ENCODE measurements around the gene SDR9C7.
"Not testable (repeated sequence)": the region's sequence is repeated elsewhere in the genome, so short reads cannot be mapped to it uniquely, and the experiment has no call there.

The SDR9C7 gene

DNA sequence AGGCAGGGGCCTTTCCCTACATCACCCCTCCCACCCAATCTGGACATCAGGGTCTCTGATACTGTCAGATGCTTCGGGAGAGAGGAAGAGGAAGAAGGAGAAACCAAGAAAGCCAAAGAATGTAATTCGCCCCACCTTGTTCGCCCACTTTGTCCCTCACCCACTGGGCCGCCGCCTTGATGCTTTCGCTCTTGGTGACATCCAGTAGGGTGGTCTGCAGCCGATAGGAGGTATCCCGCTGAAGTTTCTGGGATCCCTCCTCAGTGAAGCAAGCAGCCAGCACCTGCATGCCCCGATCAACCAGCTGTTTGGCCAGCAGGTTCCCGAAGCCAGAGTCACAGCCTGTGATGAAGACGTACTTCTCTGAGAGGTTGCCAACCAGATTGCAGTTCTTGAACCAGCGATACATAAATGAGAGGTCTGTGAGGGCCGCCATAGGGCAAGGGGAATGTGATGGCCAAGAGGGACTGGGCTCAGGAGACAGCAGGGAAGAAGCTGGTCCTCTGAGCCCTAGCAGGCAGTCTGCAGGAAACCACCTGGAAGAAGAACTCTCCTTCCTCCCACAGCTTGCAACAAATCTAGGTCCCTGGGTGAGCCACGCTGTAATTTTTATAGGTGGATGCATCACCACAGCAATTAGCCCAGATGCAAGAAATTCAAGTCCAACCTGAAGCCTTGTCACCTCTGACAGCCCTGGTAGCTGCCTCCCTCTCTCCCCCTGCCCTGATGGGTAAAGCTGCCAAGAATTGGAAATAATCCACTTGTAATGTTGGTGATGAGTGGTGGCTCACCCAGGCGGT is at the start of gene SDR9C7:
SDR9C7 (minus strand) TSS at position 583 of the 800 bp plus-strand sequence; CDS start at position 436, 147 bp downstream.
- Histone ChIP-seq H3K9me3 (ENCODE audit: control insufficient read depth, insufficient read depth, low read length) (no peaks in the 10 kb centered on the region), H3K9ac (ENCODE audit: low read depth, low read length) (no peak within 1 kb of the TSS), H3K4me1 (ENCODE audit: control insufficient read depth, insufficient read depth, low read length) (peaks cover 9% of the 10 kb centered on the region), H3K27me3 (ENCODE audit: control insufficient read depth, insufficient read depth, low read length) (no peaks in the 10 kb centered on the region), H3K36me3 (ENCODE audit: control insufficient read depth, insufficient read depth, low read length) (no peaks in the 10 kb centered on the region), H3K4me3 (ENCODE audit: low read depth, low read length) (no peak within 1 kb of the TSS)

DNA sequence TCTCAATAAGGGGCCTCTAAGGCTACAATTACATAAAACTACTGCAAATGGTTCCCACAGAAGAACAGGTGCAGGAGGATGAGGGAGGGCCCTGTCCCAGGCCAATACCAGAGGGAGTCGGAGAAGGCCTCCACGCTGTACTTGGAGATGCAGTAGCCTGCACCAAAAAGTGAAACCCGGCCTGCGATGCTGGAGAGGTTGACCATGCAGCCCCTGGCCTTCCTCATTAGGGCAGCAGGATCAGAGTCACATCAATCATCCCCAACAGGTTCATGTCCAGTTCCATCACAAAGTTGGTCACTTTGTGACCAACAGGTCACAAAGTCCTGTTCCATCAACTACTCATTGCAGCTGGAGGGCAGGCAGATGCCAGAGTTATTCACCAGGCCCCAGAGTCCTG is 49.2 kb upstream of the SDR9C7 start:
- Histone ChIP-seq H3K4me1 (ENCODE audit: control insufficient read depth, insufficient read depth, low read length) (peaks cover 6% of the 10 kb centered on the region), H3K27me3 (ENCODE audit: control insufficient read depth, insufficient read depth, low read length) (no peaks in the 10 kb centered on the region), H3K9me3 (ENCODE audit: control insufficient read depth, insufficient read depth, low read length) (no peaks in the 10 kb centered on the region), H3K9ac (ENCODE audit: low read depth, low read length) (no peak overlapping the region), H3K36me3 (ENCODE audit: control insufficient read depth, insufficient read depth, low read length) (no peaks in the 10 kb centered on the region), H3K4me3 (ENCODE audit: low read depth, low read length) (no peak overlapping the region)

DNA sequence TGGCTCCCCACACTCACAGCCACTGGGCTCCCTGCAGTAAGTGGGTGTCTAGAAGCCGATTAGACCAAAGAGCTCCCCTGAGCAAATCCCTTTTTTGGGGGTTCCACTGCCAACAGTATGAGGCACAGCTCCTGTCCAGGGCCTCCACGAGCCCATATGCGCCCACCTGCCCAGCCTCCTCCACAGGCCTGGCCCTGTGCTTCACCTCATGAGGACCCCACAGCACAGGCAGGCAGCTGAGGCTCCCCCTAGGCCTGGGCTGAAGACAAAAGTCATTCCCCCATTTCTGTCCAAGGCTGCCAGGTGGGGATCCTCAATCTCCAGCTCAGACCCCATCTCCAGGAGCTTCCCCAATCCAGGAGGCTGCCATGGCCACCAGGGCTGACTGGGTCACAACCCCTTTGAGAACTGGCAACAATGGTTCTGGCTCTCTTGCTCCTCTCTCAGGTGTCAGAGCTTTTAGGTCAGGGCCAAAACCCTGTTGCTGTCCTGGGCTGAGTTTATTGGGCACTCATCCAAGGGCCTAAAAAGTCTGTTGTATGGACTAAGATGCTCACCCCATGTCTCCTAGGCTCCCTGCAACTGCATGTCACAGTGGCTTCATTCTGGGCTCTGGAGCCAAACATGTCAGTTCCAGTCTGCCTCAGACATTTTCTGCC is 48.5 kb upstream of the SDR9C7 start:
- H3K9ac ChIP-seq (ENCODE audit: low read depth, low read length); H3K36me3 ChIP-seq (ENCODE audit: control insufficient read depth, insufficient read depth, low read length); H3K9me3 ChIP-seq (ENCODE audit: control insufficient read depth, insufficient read depth, low read length); H3K27me3 ChIP-seq (ENCODE audit: control insufficient read depth, insufficient read depth, low read length); H3K4me1 ChIP-seq (ENCODE audit: control insufficient read depth, insufficient read depth, low read length); H3K4me3 ChIP-seq (ENCODE audit: low read depth, low read length): not testable (repeated sequence)

DNA sequence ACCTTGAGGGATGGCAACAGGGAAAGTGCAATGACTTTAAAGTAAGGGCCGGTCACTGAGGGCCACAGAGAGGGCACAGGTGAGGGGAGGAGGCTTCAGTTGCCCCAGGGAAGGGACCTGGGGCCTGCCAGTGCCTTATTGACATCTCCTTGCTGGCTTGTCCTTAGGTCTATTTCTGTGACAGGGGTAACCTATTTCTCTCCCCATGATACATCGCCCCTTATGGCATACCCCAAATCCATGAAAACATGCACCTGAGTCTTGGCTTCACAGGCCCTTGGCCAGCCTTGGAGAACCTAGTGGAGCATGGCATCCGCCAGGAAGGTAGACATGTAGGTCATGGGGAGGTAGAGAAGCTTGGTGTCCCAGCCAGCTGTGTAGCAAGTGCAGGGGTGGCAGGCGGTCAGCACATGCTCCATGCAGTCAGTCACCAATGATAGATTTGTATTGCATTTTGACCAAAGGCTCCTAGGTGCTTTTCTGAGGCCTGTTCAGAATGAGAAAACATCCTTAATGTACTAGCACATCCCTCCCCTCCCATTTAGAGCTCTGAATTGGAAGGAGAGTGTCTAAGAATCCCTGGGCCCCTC is 46.8 kb upstream of the SDR9C7 start:
- H3K36me3 ChIP-seq (ENCODE audit: control insufficient read depth, insufficient read depth, low read length) = no peaks in the 10 kb centered on the region
- H3K9ac ChIP-seq (ENCODE audit: low read depth, low read length) = no peak overlapping the region
- no peaks in the 10 kb centered on the region for H3K27me3 ChIP-seq (ENCODE audit: control insufficient read depth, insufficient read depth, low read length)
- no peaks in the 10 kb centered on the region for H3K9me3 ChIP-seq (ENCODE audit: control insufficient read depth, insufficient read depth, low read length)
- no peak overlapping the region for H3K4me3 ChIP-seq (ENCODE audit: low read depth, low read length)
- H3K4me1 ChIP-seq (ENCODE audit: control insufficient read depth, insufficient read depth, low read length) = no peaks in the 10 kb centered on the region

DNA sequence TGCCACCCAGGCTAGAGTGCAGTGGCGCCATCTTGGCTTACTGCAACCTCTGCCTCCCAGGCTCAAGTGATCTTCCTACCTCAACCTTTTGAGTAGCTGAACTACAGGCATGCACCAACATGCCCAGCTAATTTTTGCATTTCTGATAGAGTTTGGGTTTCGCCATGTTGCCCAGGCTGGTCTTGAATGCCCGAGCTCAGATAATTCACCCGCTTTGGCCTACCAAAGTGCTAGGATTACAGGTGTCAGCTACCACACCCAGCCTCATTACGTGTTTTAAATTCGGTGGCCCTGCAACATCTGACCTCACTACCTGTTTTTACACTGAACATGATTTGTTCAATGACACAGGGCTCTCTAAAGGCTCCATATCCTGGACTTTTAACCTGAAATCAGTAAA is 46.1 kb upstream of the SDR9C7 start:
- no peaks in the 10 kb centered on the region for H3K9me3 ChIP-seq (ENCODE audit: control insufficient read depth, insufficient read depth, low read length)
- no peaks in the 10 kb centered on the region for H3K4me1 ChIP-seq (ENCODE audit: control insufficient read depth, insufficient read depth, low read length)
- H3K4me3 ChIP-seq (ENCODE audit: low read depth, low read length) = no peak overlapping the region
- no peaks in the 10 kb centered on the region for H3K36me3 ChIP-seq (ENCODE audit: control insufficient read depth, insufficient read depth, low read length)
- H3K9ac ChIP-seq (ENCODE audit: low read depth, low read length) = no peak overlapping the region
- no peaks in the 10 kb centered on the region for H3K27me3 ChIP-seq (ENCODE audit: control insufficient read depth, insufficient read depth, low read length)

DNA sequence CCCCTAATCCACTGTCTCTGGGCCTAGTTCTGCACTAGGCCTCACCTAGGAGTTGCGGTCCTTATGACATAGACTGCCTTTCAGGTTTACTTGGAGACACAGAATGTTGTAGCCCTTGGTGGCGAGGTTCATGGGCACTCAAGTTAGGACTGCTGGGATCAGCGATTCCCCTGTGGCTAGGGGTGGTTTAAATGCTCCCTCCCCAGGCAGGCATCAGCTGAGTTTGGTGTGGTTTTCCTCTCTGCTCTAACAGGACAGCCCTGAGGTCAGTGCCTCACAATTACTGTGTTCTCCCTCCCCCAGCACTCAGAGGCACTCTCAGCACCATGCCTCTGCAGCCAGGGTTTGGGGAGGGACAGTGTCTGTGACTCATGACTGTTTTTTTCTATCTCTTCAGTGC is 45.4 kb upstream of the SDR9C7 start:
- Histone ChIP-seq H3K4me3 (ENCODE audit: low read depth, low read length) (no peak overlapping the region), H3K9me3 (ENCODE audit: control insufficient read depth, insufficient read depth, low read length) (no peaks in the 10 kb centered on the region), H3K36me3 (ENCODE audit: control insufficient read depth, insufficient read depth, low read length) (no peaks in the 10 kb centered on the region), H3K4me1 (ENCODE audit: control insufficient read depth, insufficient read depth, low read length) (no peaks in the 10 kb centered on the region), H3K9ac (ENCODE audit: low read depth, low read length) (no peak overlapping the region), H3K27me3 (ENCODE audit: control insufficient read depth, insufficient read depth, low read length) (no peaks in the 10 kb centered on the region)

DNA sequence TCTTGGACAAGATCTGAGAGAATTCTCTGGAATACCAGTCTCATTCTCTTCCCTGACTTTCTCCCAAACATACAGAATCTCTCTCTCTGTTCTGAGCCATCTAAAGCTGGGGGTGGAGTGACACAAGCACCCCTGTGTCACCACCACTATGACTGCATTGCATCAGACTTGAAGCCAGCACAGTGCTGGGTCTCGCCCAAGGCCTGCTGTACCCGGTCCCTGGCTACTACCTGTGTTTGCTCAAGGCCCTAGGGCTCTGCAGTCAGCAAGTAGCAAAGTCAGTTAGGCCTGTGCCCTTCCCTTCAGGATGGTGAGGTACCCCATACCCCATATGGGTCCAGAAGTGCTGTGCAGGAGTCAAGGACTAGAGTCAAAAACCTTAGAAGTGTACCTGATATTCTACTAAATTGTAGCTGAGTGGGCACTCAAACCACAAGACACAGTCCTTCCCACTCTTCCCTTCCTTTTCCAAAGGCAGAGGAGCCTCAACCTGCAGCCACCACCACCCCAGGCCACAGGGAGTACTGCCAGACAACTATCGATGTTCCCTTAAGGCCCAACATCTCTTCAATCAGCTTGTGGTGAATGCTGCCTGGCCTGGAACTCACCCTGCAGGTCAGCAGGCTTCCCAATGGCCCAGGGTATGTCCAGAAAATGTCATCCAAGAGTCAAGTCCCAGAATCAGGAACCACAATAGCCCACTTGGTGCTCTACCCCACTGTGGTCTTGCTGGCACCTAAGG is 44.4 kb upstream of the SDR9C7 start:
- H3K36me3 ChIP-seq (ENCODE audit: control insufficient read depth, insufficient read depth, low read length) = no peaks in the 10 kb centered on the region
- no peak overlapping the region for H3K4me3 ChIP-seq (ENCODE audit: low read depth, low read length)
- no peaks in the 10 kb centered on the region for H3K4me1 ChIP-seq (ENCODE audit: control insufficient read depth, insufficient read depth, low read length)
- no peak overlapping the region for H3K9ac ChIP-seq (ENCODE audit: low read depth, low read length)
- H3K27me3 ChIP-seq (ENCODE audit: control insufficient read depth, insufficient read depth, low read length) = no peaks in the 10 kb centered on the region
- H3K9me3 ChIP-seq (ENCODE audit: control insufficient read depth, insufficient read depth, low read length) = no peaks in the 10 kb centered on the region

DNA sequence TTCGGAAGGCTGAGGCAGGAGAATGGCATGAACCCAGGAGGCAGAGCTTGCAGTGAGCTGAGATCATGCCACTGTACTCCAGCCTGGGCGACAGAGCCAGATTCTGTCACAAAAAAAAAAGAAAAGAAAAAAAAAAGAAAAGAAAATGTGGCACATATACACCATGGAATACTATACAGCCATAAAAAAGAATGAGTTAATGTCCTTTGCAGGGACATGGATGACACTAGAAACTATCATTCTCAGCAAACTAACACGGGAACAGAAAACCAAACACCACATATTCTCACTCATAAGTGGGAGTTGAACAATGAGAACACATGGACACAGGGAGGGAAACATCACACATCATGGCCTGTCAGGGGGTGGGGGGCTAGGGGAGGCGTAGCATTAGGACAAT is 43.2 kb upstream of the SDR9C7 start:
- H3K9me3 ChIP-seq (ENCODE audit: control insufficient read depth, insufficient read depth, low read length); H3K9ac ChIP-seq (ENCODE audit: low read depth, low read length); H3K36me3 ChIP-seq (ENCODE audit: control insufficient read depth, insufficient read depth, low read length); H3K27me3 ChIP-seq (ENCODE audit: control insufficient read depth, insufficient read depth, low read length); H3K4me3 ChIP-seq (ENCODE audit: low read depth, low read length); H3K4me1 ChIP-seq (ENCODE audit: control insufficient read depth, insufficient read depth, low read length): not testable (repeated sequence)

DNA sequence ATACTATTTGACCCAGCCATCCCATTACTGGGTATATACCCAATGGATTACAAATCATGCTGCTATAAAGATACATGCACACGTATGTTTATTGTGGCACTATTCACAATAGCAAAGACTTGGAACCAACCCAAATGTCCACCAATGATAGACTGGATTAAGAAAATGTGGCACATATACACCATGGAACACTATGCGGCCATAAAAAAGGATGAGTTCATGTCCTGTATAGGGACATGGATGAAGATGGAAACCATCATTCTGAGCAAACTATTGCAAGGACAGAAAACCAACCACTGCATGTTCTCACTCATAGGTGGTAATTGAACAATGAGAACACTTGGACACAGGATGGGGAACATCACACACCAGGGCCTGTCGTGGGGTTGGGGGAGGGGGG is 40.0 kb upstream of the SDR9C7 start:
- H3K9ac ChIP-seq (ENCODE audit: low read depth, low read length); H3K27me3 ChIP-seq (ENCODE audit: control insufficient read depth, insufficient read depth, low read length); H3K36me3 ChIP-seq (ENCODE audit: control insufficient read depth, insufficient read depth, low read length); H3K4me3 ChIP-seq (ENCODE audit: low read depth, low read length); H3K4me1 ChIP-seq (ENCODE audit: control insufficient read depth, insufficient read depth, low read length); H3K9me3 ChIP-seq (ENCODE audit: control insufficient read depth, insufficient read depth, low read length): not testable (repeated sequence)

DNA sequence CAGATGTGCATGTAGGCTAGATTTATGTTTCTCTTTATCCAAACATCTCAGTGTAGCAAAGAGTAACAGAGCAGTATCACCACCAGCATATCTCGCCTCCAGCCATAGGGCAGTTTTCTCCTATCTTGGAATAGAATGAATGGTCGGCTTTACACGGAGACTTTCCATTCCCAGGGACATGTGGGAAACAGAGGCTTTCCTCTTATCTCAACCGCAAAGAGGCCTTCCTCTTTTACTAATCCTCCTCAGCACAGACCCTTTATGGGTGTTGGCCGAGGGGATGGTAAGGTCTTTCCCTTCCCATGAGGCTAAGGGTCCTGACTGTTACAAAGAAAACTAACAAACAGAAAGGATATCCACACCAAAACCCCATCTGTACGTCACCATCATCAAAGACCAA is 34.7 kb upstream of the SDR9C7 start:
- H3K4me1 ChIP-seq (ENCODE audit: control insufficient read depth, insufficient read depth, low read length); H3K36me3 ChIP-seq (ENCODE audit: control insufficient read depth, insufficient read depth, low read length); H3K9ac ChIP-seq (ENCODE audit: low read depth, low read length); H3K4me3 ChIP-seq (ENCODE audit: low read depth, low read length); H3K9me3 ChIP-seq (ENCODE audit: control insufficient read depth, insufficient read depth, low read length); H3K27me3 ChIP-seq (ENCODE audit: control insufficient read depth, insufficient read depth, low read length): not testable (repeated sequence)

DNA sequence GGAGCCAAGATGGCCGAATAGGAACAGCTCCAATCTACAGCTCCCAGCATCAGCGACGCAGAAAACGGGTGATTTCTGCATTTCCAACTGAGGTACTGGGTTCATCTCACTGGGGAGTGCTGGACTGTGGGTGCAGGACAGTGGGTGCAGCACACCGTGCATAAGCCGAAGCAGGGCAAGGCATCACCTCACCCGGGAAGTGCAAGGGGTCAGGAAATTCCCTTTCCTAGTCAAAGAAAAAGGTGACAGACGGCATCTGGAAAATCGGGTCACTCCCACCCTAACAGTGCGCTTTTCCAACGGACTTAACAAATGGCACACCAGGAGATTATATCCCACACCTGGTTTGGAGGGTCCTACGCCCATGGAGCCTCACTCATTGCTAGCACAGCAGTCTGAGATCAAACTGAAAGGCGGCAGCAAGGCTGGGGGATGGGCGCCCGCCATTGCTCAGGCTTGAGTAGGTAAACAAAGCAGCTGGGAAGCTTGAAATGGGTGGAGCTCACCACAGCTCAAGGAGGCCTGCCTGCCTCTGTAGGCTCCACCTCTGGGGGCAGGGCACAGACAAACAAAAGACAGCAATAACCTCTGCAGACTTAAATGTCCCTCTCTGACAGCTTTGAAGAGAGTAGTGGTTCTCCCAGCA is 31.9 kb upstream of the SDR9C7 start:
- not testable (repeated sequence) for H3K4me3 ChIP-seq (ENCODE audit: low read depth, low read length); H3K4me1 ChIP-seq (ENCODE audit: control insufficient read depth, insufficient read depth, low read length); H3K9me3 ChIP-seq (ENCODE audit: control insufficient read depth, insufficient read depth, low read length); H3K27me3 ChIP-seq (ENCODE audit: control insufficient read depth, insufficient read depth, low read length); H3K36me3 ChIP-seq (ENCODE audit: control insufficient read depth, insufficient read depth, low read length); H3K9ac ChIP-seq (ENCODE audit: low read depth, low read length)

Measured in iPS-15b (cell line).